ENCODE measurements around the gene C1orf226. TPM values are rescaled to one million over a fixed set of nuclear protein-coding genes. Genes with fewer than 3 reads are reported as not detected.

The C1orf226 gene
- total and polyA plus RNA-seq, 2 of the 4 experiments (the other 2 are of a cell fraction) = under 0.01 to 0.10 TPM

- H3K27me3 ChIP-seq (ENCODE audit: control insufficient read depth, insufficient read depth, low read length) = peaks cover 5% of the 10 kb centered on the region
- DNase-seq (no peak), ATAC-seq (ENCODE audit: low read depth) (no peak)
- H3K9ac ChIP-seq (ENCODE audit: low read depth, low read length) = no peak overlapping the region
- no peak overlapping the region for H2BK15ac ChIP-seq (ENCODE audit: low read depth, low read length)
- H4K5ac ChIP-seq (ENCODE audit: low read depth, low read length) = no peak overlapping the region
- H3K9me1 ChIP-seq (ENCODE audit: insufficient read depth, low read length) = no peaks in the 10 kb centered on the region; the same call in 1 of the 2 replicates
- H3K4me2 ChIP-seq (ENCODE audit: low read depth, low read length) = no peak overlapping the region
- H3K18ac ChIP-seq (ENCODE audit: low read depth, low read length) = no peak overlapping the region
- H4K20me1 ChIP-seq (ENCODE audit: insufficient read depth, low read length) = no peaks in the 10 kb centered on the region
- no peaks in the 10 kb centered on the region for H3K36me3 ChIP-seq (ENCODE audit: control insufficient read depth, insufficient read depth, low read length)
- H2BK5ac ChIP-seq (ENCODE audit: low read depth, low read length, poor library complexity, severe bottlenecking) = no peak overlapping the region
- H2BK20ac ChIP-seq (ENCODE audit: low read depth, low read length) = no peak overlapping the region
- no peak overlapping the region for H3K4me3 ChIP-seq (ENCODE audit: insufficient read depth, low read depth, low read length)
- H4K91ac ChIP-seq (ENCODE audit: insufficient read depth, low read depth, low read length) = no peak overlapping the region
- ChIA-PET CTCF (no interaction called here), POLR2A (ENCODE audit: unreplicated experiment) (no interaction called here)
- TF ChIP-seq, protein P1, sequence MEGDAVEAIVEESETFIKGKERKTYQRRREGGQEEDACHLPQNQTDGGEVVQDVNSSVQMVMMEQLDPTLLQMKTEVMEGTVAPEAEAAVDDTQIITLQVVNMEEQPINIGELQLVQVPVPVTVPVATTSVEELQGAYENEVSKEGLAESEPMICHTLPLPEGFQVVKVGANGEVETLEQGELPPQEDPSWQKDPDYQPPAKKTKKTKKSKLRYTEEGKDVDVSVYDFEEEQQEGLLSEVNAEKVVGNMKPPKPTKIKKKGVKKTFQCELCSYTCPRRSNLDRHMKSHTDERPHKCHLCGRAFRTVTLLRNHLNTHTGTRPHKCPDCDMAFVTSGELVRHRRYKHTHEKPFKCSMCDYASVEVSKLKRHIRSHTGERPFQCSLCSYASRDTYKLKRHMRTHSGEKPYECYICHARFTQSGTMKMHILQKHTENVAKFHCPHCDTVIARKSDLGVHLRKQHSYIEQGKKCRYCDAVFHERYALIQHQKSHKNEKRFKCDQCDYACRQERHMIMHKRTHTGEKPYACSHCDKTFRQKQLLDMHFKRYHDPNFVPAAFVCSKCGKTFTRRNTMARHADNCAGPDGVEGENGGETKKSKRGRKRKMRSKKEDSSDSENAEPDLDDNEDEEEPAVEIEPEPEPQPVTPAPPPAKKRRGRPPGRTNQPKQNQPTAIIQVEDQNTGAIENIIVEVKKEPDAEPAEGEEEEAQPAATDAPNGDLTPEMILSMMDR (conservative IDR thresholded peaks at IDR 0.05; ENCODE audit: low read depth, low read length) = no peak
- TF ChIP-seq FOS (IDR thresholded peaks at IDR 0.05; ENCODE audit: low read depth, low read length) = no peak
- TF ChIP-seq MAZ (IDR thresholded peaks at IDR 0.05; ENCODE audit: borderline replicate concordance, low read depth, low read length) = no peak
- no peak for TF ChIP-seq MAFK (IDR thresholded peaks at IDR 0.05; ENCODE audit: low read depth, low read length)
- TF ChIP-seq RFX5 (IDR thresholded peaks at IDR 0.05; ENCODE audit: low read depth, low read length) = no peak
- no peak for TF ChIP-seq CEBPB (IDR thresholded peaks at IDR 0.05; ENCODE audit: low read depth, low read length)
- TF ChIP-seq NFE2L2 (IDR thresholded peaks at IDR 0.05; ENCODE audit: low read depth, low read length) = no peak
- TF ChIP-seq ELK1 (IDR thresholded peaks at IDR 0.05; ENCODE audit: borderline replicate concordance, low read depth, low read length) = no peak
- no peak for TF ChIP-seq RCOR1 (IDR thresholded peaks at IDR 0.05; ENCODE audit: insufficient replicate concordance, low read length)
- TF ChIP-seq RAD21 (IDR thresholded peaks at IDR 0.05; ENCODE audit: low read length) = no peak
- TF ChIP-seq, protein P2, sequence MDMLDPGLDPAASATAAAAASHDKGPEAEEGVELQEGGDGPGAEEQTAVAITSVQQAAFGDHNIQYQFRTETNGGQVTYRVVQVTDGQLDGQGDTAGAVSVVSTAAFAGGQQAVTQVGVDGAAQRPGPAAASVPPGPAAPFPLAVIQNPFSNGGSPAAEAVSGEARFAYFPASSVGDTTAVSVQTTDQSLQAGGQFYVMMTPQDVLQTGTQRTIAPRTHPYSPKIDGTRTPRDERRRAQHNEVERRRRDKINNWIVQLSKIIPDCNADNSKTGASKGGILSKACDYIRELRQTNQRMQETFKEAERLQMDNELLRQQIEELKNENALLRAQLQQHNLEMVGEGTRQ (IDR thresholded peaks at IDR 0.05; ENCODE audit: low read depth, low read length) = no peak
- no peak for TF ChIP-seq BHLHE40 (IDR thresholded peaks at IDR 0.05; ENCODE audit: low read depth, low read length)
- no peak for TF ChIP-seq MXI1 (IDR thresholded peaks at IDR 0.05; ENCODE audit: borderline replicate concordance, low read depth, low read length)
- TF ChIP-seq CHD1 (IDR thresholded peaks at IDR 0.05; ENCODE audit: low read depth, low read length) = no peak
- no peak for TF ChIP-seq POLR2A (IDR thresholded peaks at IDR 0.05; ENCODE audit: low read depth, low read length)
- TF ChIP-seq SMC3 (IDR thresholded peaks at IDR 0.05; ENCODE audit: low read depth, low read length) = no peak
- H2AK9ac ChIP-seq (replicated peaks; ENCODE audit: low read depth, low read length, poor library complexity) = no peak overlapping the region
- H3K9me3 ChIP-seq (ENCODE audit: control insufficient read depth, insufficient read depth, low read length) = no peaks in the 10 kb centered on the region
- H3K27ac ChIP-seq (ENCODE audit: insufficient read depth, low read length) = no peak overlapping the region
- no peak overlapping the region for H2AFZ ChIP-seq (replicated peaks; ENCODE audit: low read length, poor library complexity)
- H3K4ac ChIP-seq (ENCODE audit: low read depth, low read length) = no peak overlapping the region
- H2BK120ac ChIP-seq (ENCODE audit: low read depth, low read length) = no peak overlapping the region
- no TSS peak for BruUV-seq (replicated peaks)
- H3K79me1 ChIP-seq (ENCODE audit: low read depth in 1 of 2, low read length in 2 of 2) = no peaks in the 10 kb centered on the region
- no peak overlapping the region for H4K8ac ChIP-seq (ENCODE audit: low read depth in 2 of 2, low read length in 2 of 2)
- intact Hi-C loops (cut with micrococcal nuclease) = no loop called here
- WGBS, 2 experiments (ENCODE audit: extremely low coverage in 2 of 2, insufficient read length in 1 of 2) = 0% methylated on average over 1 of the region's 10 CpGs; no CpG with 5 or more reads in 1 of the 2 experiments
- H2AK5ac ChIP-seq (ENCODE audit: low read depth, low read length) = no peak overlapping the region
- dilution Hi-C loops (cut with HindIII; ENCODE audit: low sequenced_read_pairs, unreplicated experiment) = no loop called here
- in situ Hi-C loops (cut with MboI; ENCODE audit: low sequenced_read_pairs) = no loop called here
- H3K14ac ChIP-seq (replicated peaks; ENCODE audit: low read depth, low read length) = no peak overlapping the region
- no peaks in the 10 kb centered on the region for H3K4me1 ChIP-seq (ENCODE audit: control insufficient read depth, insufficient read depth, low read length)
- H3K23ac ChIP-seq (ENCODE audit: low read depth, low read length) = no peak overlapping the region
- H3K56ac ChIP-seq (ENCODE audit: extremely low read depth, insufficient read depth, low read length) = no peak overlapping the region
Observed at GRCh38 chr1:162359523-162360236, 21.8 kb upstream of the C1orf226 start.

All from IMR-90 (cell line).